ENCODE results near the gene FAM168A.
"Not testable (repeated sequence)": the region's sequence is repeated elsewhere in the genome, so short reads cannot be mapped to it uniquely, and the experiment has no call there.

The FAM168A gene

GRCh38 chr11:73465023-73465675 is 132.8 kb downstream of the FAM168A start:
- no peak for DNase-seq

GRCh38 chr11:73464347-73464746 is 133.6 kb downstream of the FAM168A start:
- DNase-seq = no peak

- DNase-seq = no peak
These were observed 134.6 kb downstream of the FAM168A start for GRCh38 chr11:73463359-73463758.

GRCh38 chr11:73461964-73462363 is 135.9 kb downstream of the FAM168A start:
- no peak for DNase-seq

GRCh38 chr11:73461335-73461840 is 136.5 kb downstream of the FAM168A start:
- no peak for DNase-seq

- no peak for DNase-seq
These were observed 139.7 kb downstream of the FAM168A start for GRCh38 chr11:73458201-73458600.

- no peak for DNase-seq
These were observed 142.9 kb downstream of the FAM168A start for GRCh38 chr11:73454987-73455386.

GRCh38 chr11:73453562-73453961 is 144.3 kb downstream of the FAM168A start:
- no peak for DNase-seq

GRCh38 chr11:73452726-73453125 is 145.2 kb downstream of the FAM168A start:
- DNase-seq = no peak

- no peak for DNase-seq
These were observed 146.0 kb downstream of the FAM168A start for GRCh38 chr11:73451896-73452295.

GRCh38 chr11:73446766-73447165 is 151.1 kb downstream of the FAM168A start:
- no peak for DNase-seq

- DNase-seq = no peak
These were observed 151.9 kb downstream of the FAM168A start for GRCh38 chr11:73445980-73446379.

- no peak for DNase-seq
These were observed 158.7 kb downstream of the FAM168A start for GRCh38 chr11:73439002-73439843.

- not testable (repeated sequence) for DNase-seq
These were observed 161.1 kb downstream of the FAM168A start for GRCh38 chr11:73436859-73437258.

- no peak for DNase-seq
These were observed 166.5 kb downstream of the FAM168A start for GRCh38 chr11:73431396-73431795.

- no peak for DNase-seq
These were observed 167.6 kb downstream of the FAM168A start for GRCh38 chr11:73430326-73430725.

GRCh38 chr11:73429121-73429750 is 168.7 kb downstream of the FAM168A start:
- no peak for DNase-seq

GRCh38 chr11:73428699-73429098 is 169.2 kb downstream of the FAM168A start:
- no peak for DNase-seq

GRCh38 chr11:73428227-73428626 is 169.7 kb downstream of the FAM168A start:
- DNase-seq = no peak

GRCh38 chr11:73426219-73426850 is 171.6 kb downstream of the FAM168A start:
- DNase-seq = no peak

GRCh38 chr11:73425108-73425507 is 172.8 kb downstream of the FAM168A start:
- no peak for DNase-seq

GRCh38 chr11:73423506-73423905 is 174.4 kb downstream of the FAM168A start:
- no peak for DNase-seq

- no peak for DNase-seq
These were observed 175.0 kb downstream of the FAM168A start for GRCh38 chr11:73422886-73423285.
